Adrenal gland (tissue), 5 donors: ENCODE results near the gene LRP1B.

Source experiments
- POLR2A ChIP-seq, 2 donors: fragments of 450-650 bp; IDR thresholded peaks; one replicate each; pipeline ENCODE4 v1.6.1; 2017; ENCODE audit warnings: antibody characterized with exemption in 2 of 2, mild to moderate bottlenecking in 2 of 2, moderate library complexity in 1 of 2
- TF ChIP-seq, protein P1 (sequence below), 6 experiments: fragments of 450-650 bp in 4 of 6; fragments of 200-600 bp in 2 of 6; sonication (generic) in 1 of 6; IDR thresholded peaks; 1 replicate in 5 of 6; 2 replicates in 1 of 6; pipeline versions ENCODE4 v1.5.1 to v1.8.0; 2016 to 2021; ENCODE audit warnings: antibody characterized with exemption in 6 of 6, mild to moderate bottlenecking in 2 of 6, moderate library complexity in 1 of 6
- donor health status: DM: no; HTN: no; CAD: no.

DNA sequence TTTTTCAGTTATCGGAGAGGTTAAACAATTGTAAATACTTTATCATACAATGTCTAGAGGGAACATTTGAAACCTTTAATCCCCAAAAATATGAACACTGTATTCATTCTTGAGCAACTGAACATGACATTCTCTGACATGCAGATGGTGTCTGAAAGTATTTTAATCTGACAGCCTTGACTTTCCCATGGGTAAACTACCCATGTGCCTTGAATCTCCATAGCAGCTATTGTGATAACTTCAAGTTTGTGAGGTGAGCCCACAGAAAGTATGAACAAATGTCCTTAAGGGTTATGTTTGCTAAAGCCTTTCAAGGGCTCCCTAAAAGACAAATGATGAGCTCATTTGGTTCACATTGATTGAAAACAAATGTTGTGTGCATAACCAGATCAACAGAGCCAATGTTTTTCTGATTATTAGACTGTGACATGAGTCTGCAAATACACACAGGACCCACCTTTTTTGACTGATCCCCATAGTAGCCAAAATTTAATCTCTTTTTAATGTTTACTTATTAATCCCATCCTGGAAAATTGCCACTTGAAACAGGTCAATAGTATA lies 1326.0 kb downstream of the LRP1B start:
- TF ChIP-seq, protein P1, sequence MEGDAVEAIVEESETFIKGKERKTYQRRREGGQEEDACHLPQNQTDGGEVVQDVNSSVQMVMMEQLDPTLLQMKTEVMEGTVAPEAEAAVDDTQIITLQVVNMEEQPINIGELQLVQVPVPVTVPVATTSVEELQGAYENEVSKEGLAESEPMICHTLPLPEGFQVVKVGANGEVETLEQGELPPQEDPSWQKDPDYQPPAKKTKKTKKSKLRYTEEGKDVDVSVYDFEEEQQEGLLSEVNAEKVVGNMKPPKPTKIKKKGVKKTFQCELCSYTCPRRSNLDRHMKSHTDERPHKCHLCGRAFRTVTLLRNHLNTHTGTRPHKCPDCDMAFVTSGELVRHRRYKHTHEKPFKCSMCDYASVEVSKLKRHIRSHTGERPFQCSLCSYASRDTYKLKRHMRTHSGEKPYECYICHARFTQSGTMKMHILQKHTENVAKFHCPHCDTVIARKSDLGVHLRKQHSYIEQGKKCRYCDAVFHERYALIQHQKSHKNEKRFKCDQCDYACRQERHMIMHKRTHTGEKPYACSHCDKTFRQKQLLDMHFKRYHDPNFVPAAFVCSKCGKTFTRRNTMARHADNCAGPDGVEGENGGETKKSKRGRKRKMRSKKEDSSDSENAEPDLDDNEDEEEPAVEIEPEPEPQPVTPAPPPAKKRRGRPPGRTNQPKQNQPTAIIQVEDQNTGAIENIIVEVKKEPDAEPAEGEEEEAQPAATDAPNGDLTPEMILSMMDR (IDR thresholded peaks at IDR 0.05): no peak
- no peak for TF ChIP-seq POLR2A (IDR thresholded peaks at IDR 0.05)
